SU-DHL-6 (cell line): Measurements from ENCODE around the gene DCD.

ENCODE experiments used
- H2AFZ ChIP-seq: fragments of 200-600 bp; sonication (generic); 2 replicates; pipeline ENCODE4 v1.6.1; 2014; ENCODE audit warnings: low read depth, mild to moderate bottlenecking, moderate library complexity, mixed read lengths, antibody characterized with exemption, low read length; ENCODE audit not compliant: severe bottlenecking
- H3F3A ChIP-seq: fragments of 200-600 bp; shearing (Covaris generic); 2 replicates; pipeline ENCODE4 v1.6.0; 2016; ENCODE audit warnings: antibody characterized with exemption, mild to moderate bottlenecking; ENCODE audit not compliant: insufficient read depth
- H3K27ac ChIP-seq: fragments of 200-600 bp; sonication (generic); 2 replicates; pipeline ENCODE4 v1.5.1; 2016; ENCODE audit warnings: low read depth, mild to moderate bottlenecking, low read length, moderate library complexity, mixed read lengths
- H3K27me3 ChIP-seq: fragments of 200-600 bp; sonication (generic), shearing (Covaris generic); 2 replicates; pipeline ENCODE4 v1.6.0; 2014; ENCODE audit warnings: mild to moderate bottlenecking, low read length
- H3K36me3 ChIP-seq: fragments of 200-600 bp; sonication (generic); 2 replicates; pipeline ENCODE4 v1.6.1; 2014; ENCODE audit warnings: mild to moderate bottlenecking, low read length, mixed read lengths
- H3K4me2 ChIP-seq: fragments of 300-600, 200-600 bp; shearing (Covaris generic), sonication (generic); 2 replicates; pipeline ENCODE4 v1.6.0; 2014; ENCODE audit warnings: low read length, low read depth, mild to moderate bottlenecking; ENCODE audit not compliant: poor library complexity, severe bottlenecking
- H3K4me3 ChIP-seq: fragments of 200-600 bp; sonication (generic); 2 replicates; pipeline ENCODE4 v1.5.1; 2014; ENCODE audit warnings: antibody characterized with exemption, low read length, mild to moderate bottlenecking, mixed read lengths; ENCODE audit not compliant: insufficient read depth, poor library complexity, severe bottlenecking
- H3K79me2 ChIP-seq: fragments of 200-600 bp; sonication (generic); 2 replicates; pipeline ENCODE4 v1.6.1; 2014; ENCODE audit warnings: mild to moderate bottlenecking, low read length, moderate library complexity; ENCODE audit not compliant: insufficient read depth
- H3K9ac ChIP-seq: fragments of 200-600 bp; sonication (generic); 2 replicates; pipeline ENCODE4 v1.7.0; 2014; ENCODE audit warnings: mild to moderate bottlenecking, low read length
- H3K9me2 ChIP-seq: fragments of 200-600 bp; sonication (generic); replicated peaks from 2 replicates; pipeline ENCODE4 v1.6.1; 2014; ENCODE audit warnings: low read length; ENCODE audit not compliant: insufficient read depth
- H3K9me3 ChIP-seq: fragments of 200-600 bp; sonication (generic); 2 replicates; pipeline ENCODE4 v1.6.1; 2014; ENCODE audit warnings: low read length, mixed read lengths; ENCODE audit not compliant: insufficient read depth
- H4K20me1 ChIP-seq: fragments of 200-600 bp; sonication (generic); 2 replicates; pipeline ENCODE4 v1.6.1; 2014; ENCODE audit warnings: low read depth, mild to moderate bottlenecking, antibody characterized with exemption, low read length, moderate library complexity, mixed read lengths
- EZH2phosphoT487 ChIP-seq: fragments of 200-600 bp; sonication (generic), shearing (Covaris generic); conservative IDR thresholded peaks from 2 replicates; pipeline ENCODE4 v1.6.1; 2018; ENCODE audit warnings: mild to moderate bottlenecking, antibody characterized with exemption, low read length, moderate library complexity, mixed read lengths
- TF ChIP-seq, protein P1 (sequence below): fragments of 200-600 bp; sonication (generic); IDR thresholded peaks from one replicate; pipeline ENCODE4 v1.5.1; 2017; ENCODE audit warnings: antibody characterized with exemption, mild to moderate bottlenecking, low read length, moderate library complexity; ENCODE audit not compliant: insufficient read depth, poor library complexity, severe bottlenecking

Gene DCD

DNA sequence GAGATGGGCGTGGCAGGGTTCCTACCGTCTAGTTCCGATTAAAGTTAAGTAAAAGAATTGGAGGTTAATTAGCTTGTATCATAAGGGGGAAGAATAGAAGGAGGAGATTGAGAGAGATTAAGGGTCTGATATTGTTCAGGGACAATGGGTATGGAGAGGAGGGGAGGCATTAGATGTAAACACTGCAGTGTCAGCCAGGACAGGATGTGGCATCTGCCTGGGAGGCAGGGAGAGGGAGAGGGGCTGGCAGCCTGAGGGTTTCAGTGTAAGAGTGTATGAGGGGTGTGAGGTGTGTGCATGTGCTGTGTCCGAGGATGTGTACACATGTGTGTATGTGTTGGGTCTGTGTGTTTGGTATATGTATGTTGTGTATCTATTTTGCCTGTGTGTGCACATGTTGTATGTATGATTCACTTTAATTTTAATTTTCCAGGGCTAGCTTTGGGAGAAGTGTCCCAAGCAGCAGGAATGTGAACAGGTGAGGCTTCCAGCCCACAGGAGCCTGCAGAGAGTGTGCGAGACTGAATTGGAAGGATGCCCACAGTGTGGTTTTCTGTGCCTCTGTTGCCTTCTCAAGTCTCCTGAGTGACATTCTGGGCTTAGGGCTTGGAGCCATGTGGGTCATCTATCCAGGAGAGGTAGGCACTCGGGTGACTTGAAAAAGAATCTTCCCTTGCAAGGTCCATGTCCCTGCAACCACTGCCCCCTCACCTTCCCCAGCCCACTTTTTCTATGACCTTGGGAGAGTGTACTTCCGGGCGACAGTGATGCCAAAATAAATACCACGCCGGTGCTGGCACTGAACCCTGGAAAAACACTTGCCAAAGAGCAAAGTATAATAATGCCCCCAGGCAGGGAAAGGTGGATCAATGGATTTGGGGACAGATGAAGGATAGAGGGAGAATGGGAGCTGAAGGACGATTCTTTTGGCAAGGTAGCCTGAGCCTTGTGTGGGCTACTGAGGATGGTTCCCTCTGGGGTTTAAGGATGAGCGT lies 36.8 kb upstream of the DCD start:
- no peak overlapping the region for H3K4me3 ChIP-seq
- no peaks in the 10 kb centered on the region for H3F3A ChIP-seq
- no peaks in the 10 kb centered on the region for H3K9me2 ChIP-seq
- TF ChIP-seq, protein P1, sequence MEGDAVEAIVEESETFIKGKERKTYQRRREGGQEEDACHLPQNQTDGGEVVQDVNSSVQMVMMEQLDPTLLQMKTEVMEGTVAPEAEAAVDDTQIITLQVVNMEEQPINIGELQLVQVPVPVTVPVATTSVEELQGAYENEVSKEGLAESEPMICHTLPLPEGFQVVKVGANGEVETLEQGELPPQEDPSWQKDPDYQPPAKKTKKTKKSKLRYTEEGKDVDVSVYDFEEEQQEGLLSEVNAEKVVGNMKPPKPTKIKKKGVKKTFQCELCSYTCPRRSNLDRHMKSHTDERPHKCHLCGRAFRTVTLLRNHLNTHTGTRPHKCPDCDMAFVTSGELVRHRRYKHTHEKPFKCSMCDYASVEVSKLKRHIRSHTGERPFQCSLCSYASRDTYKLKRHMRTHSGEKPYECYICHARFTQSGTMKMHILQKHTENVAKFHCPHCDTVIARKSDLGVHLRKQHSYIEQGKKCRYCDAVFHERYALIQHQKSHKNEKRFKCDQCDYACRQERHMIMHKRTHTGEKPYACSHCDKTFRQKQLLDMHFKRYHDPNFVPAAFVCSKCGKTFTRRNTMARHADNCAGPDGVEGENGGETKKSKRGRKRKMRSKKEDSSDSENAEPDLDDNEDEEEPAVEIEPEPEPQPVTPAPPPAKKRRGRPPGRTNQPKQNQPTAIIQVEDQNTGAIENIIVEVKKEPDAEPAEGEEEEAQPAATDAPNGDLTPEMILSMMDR: no peak
- TF ChIP-seq EZH2phosphoT487: no peak
- no peaks in the 10 kb centered on the region for H3K36me3 ChIP-seq
- no peak overlapping the region for H2AFZ ChIP-seq
- H4K20me1 ChIP-seq: no peaks in the 10 kb centered on the region
- no peak overlapping the region for H3K27ac ChIP-seq
- no peak overlapping the region for H3K4me2 ChIP-seq
- H3K27me3 ChIP-seq: no peaks in the 10 kb centered on the region
- H3K9me3 ChIP-seq: no peaks in the 10 kb centered on the region
- H3K79me2 ChIP-seq: no peaks in the 10 kb centered on the region
- H3K9ac ChIP-seq: no peak overlapping the region

DNA sequence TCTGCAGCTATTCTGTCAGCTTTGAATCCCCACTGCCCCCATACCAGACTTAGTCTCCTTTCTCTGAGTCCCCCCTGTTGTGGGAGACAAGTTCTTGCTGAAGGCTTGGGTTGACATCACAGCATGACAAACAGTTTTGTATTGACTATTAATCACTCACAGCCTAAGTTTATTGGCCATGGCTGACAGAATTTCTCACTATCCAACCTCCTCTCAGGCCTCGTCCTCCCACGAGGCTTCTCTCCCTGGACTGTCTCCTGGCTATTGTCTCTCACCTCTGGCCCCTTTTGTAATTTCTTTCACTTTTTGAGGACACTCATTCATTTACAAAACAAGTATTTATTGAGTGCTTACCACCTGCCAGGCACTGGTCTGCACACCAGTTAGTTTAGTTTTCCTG lies 35.2 kb upstream of the DCD start:
- Histone ChIP-seq H3K27me3 (no peaks in the 10 kb centered on the region), H3K9ac (no peak overlapping the region), H3K4me3 (no peak overlapping the region), H3K36me3 (no peaks in the 10 kb centered on the region), H3K27ac (no peak overlapping the region), H3K9me3 (no peaks in the 10 kb centered on the region), H3K79me2 (no peaks in the 10 kb centered on the region), H3F3A (no peaks in the 10 kb centered on the region), H3K9me2 (no peaks in the 10 kb centered on the region), H4K20me1 (no peaks in the 10 kb centered on the region), H3K4me2 (no peak overlapping the region), H2AFZ (no peak overlapping the region)
- TF ChIP-seq, protein P1: no peak
- no peak for TF ChIP-seq EZH2phosphoT487

DNA sequence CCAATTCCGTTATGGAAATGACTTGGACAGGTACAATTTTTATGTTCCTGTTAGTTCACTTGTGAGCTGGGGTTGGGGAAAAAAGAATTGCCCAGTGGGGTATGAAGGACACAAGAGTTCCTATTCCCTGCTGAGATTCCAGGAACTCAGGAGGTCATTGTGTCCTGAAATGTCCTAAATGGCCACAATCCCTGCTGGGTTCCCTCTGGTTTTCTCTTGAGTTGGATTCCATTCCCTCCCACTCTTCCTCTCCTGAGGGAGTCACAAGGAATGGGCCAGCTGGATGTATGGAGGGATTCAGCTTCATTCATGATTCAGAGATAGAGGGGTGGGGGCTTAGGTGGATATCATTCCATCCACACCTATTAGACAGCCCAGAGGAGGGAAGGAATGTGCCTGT lies 34.5 kb upstream of the DCD start:
- Histone ChIP-seq H4K20me1 (no peaks in the 10 kb centered on the region), H3K36me3 (no peaks in the 10 kb centered on the region), H3F3A (no peaks in the 10 kb centered on the region), H2AFZ (no peak overlapping the region), H3K9me3 (no peaks in the 10 kb centered on the region), H3K4me3 (no peak overlapping the region), H3K27me3 (no peaks in the 10 kb centered on the region), H3K9ac (no peak overlapping the region), H3K79me2 (no peaks in the 10 kb centered on the region), H3K27ac (no peak overlapping the region), H3K4me2 (no peak overlapping the region), H3K9me2 (no peaks in the 10 kb centered on the region)
- TF ChIP-seq EZH2phosphoT487: no peak
- TF ChIP-seq, protein P1: no peak
